ENCODE results near the gene LHFPL3.

GRCh38 chr7:104628017-104628416 is 299.6 kb downstream of the LHFPL3 start:
- TF ChIP-seq, protein P1, sequence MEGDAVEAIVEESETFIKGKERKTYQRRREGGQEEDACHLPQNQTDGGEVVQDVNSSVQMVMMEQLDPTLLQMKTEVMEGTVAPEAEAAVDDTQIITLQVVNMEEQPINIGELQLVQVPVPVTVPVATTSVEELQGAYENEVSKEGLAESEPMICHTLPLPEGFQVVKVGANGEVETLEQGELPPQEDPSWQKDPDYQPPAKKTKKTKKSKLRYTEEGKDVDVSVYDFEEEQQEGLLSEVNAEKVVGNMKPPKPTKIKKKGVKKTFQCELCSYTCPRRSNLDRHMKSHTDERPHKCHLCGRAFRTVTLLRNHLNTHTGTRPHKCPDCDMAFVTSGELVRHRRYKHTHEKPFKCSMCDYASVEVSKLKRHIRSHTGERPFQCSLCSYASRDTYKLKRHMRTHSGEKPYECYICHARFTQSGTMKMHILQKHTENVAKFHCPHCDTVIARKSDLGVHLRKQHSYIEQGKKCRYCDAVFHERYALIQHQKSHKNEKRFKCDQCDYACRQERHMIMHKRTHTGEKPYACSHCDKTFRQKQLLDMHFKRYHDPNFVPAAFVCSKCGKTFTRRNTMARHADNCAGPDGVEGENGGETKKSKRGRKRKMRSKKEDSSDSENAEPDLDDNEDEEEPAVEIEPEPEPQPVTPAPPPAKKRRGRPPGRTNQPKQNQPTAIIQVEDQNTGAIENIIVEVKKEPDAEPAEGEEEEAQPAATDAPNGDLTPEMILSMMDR (IDR thresholded peaks at IDR 0.05; ENCODE audit: low read length), result no peak
- TF ChIP-seq EZH2 (optimal IDR thresholded peaks at IDR 0.05; ENCODE audit: low read depth, low read length) (no peak), EZH2phosphoT487 (IDR thresholded peaks at IDR 0.05; ENCODE audit: low read length) (no peak)
